ENCODE results near the gene SIM1.
"Not testable (repeated sequence)": the region's sequence is repeated elsewhere in the genome, so short reads cannot be mapped to it uniquely, and the experiment has no call there.

SIM1 gene

DNA sequence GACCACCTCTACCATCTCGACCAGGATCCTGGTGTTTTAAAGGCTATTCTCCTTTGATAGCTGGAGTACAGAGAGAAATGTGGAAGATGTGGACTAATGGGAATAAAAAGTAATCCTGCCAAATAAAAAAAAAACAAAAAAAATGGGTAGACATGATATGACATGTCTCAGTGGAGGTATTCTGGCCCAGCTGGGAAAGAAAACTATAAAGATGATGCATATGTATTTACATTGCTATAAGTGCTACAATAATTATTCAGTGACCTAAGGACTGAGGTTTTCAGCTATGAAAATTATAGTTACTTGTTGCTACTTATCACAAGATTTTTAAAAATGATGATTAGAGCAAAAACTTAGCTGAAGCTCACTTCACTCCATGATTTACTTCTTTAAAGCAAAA lies 101.1 kb downstream of the SIM1 start:
- DNase-seq (ENCODE audit: low spot score), result no peak
- TF ChIP-seq, protein P1, sequence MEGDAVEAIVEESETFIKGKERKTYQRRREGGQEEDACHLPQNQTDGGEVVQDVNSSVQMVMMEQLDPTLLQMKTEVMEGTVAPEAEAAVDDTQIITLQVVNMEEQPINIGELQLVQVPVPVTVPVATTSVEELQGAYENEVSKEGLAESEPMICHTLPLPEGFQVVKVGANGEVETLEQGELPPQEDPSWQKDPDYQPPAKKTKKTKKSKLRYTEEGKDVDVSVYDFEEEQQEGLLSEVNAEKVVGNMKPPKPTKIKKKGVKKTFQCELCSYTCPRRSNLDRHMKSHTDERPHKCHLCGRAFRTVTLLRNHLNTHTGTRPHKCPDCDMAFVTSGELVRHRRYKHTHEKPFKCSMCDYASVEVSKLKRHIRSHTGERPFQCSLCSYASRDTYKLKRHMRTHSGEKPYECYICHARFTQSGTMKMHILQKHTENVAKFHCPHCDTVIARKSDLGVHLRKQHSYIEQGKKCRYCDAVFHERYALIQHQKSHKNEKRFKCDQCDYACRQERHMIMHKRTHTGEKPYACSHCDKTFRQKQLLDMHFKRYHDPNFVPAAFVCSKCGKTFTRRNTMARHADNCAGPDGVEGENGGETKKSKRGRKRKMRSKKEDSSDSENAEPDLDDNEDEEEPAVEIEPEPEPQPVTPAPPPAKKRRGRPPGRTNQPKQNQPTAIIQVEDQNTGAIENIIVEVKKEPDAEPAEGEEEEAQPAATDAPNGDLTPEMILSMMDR (IDR thresholded peaks at IDR 0.05; ENCODE audit: extremely low read depth, missing control alignments), result no peak

DNA sequence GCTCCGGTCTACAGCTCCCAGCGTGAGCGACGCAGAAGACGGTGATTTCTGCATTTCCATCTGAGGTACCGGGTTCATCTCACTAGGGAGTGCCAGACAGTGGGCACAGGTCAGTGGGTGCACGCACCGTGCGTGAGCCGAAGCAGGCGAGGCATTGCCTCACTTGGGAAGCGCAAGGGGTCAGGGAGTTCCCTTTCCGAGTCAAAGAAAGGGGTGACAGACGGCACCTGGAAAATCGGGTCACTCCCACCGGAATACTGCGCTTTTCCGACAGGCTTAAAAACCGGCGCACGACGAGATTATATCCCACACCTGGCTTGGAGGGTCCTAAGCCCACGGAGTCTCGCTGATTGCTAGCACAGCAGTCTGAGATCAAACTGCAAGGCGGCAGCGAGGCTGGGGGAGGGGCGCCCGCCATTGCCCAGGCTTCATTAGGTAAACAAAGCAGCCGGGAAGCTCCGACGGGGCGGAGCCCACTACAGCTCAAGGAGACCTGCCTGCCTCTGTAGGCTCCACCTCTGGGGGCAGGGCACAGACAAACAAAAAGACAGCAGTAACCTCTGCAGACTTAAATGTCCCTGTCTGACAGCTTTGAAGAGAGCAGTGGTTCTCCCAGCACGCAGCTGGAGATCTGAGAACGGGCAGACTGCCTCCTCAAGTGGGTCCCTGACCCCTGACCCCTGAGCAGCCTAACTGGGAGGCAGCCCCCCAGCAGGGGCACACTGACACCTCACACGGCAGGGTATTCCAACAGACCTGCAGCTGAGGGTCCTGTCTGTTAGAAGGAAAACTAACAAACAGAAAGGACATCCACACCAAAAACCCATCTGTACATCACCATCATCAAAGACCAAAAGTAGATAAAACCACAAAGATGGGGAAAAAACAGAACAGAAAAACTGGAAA lies 109.7 kb downstream of the SIM1 start:
- DNase-seq (ENCODE audit: low spot score), result not testable (repeated sequence)

DNA sequence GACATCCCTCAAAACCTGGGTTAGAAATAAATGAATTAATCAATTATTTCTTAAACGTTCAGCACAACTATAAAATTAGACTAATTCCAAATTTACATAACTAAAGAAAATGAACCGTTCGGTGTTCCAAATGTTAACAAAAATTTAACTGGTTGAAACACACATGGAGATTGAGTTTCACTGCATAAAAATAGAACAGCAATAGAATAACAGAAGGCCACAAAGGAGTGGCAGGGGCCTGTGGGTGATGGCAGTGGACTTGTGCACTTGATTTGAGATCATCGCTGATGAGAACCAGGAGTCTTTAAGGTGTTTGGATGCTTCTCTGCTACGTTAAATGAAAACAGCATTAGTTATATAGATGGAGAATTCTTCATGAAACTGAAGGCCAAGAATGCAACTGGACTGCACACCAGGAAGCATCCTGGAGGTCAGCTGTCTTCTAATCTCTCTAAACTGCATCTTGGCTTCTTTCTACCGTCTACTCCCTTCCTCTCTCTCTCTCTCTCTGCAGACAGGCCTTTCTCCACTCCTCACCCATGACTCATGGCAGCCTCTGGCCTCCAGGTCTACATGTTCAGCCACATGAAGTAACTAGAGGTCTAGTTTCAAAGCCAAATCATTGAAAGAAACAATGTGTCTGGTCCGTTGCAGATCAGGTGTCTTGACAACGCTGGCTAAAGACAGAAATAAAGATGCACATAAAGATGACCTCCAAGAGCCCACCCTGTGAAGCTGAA lies 111.3 kb downstream of the SIM1 start:
- DNase-seq (ENCODE audit: low spot score), result no peak
- TF ChIP-seq, protein P1 (IDR thresholded peaks at IDR 0.05; ENCODE audit: extremely low read depth, missing control alignments), result no peak

- DNase-seq (ENCODE audit: low spot score), result no peak
- TF ChIP-seq, protein P1 (IDR thresholded peaks at IDR 0.05; ENCODE audit: extremely low read depth, missing control alignments), result no peak
Observed at GRCh38 chr6:100350139-100350538, 114.6 kb downstream of the SIM1 start.

DNA sequence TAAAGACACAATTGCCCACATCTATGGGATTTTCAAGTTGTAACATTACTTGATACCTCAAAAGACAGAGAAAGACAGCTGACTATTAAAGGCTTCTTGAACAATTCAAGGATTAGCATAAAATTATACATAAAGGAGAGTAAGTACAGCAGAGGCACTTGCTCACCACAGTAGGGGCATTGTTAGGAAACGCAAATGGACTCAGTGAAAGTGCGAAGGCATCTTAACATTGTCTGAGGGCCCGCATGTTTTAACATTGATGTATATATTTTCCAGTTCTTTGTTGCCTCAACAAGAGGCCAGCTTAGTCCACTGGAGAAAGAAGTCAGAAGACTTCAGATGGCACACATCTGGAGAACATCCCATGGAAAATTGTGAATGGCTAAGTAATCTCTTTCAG lies 115.4 kb downstream of the SIM1 start:
- TF ChIP-seq, protein P1 (IDR thresholded peaks at IDR 0.05; ENCODE audit: extremely low read depth, missing control alignments), result no peak
- no peak for DNase-seq (ENCODE audit: low spot score)

DNA sequence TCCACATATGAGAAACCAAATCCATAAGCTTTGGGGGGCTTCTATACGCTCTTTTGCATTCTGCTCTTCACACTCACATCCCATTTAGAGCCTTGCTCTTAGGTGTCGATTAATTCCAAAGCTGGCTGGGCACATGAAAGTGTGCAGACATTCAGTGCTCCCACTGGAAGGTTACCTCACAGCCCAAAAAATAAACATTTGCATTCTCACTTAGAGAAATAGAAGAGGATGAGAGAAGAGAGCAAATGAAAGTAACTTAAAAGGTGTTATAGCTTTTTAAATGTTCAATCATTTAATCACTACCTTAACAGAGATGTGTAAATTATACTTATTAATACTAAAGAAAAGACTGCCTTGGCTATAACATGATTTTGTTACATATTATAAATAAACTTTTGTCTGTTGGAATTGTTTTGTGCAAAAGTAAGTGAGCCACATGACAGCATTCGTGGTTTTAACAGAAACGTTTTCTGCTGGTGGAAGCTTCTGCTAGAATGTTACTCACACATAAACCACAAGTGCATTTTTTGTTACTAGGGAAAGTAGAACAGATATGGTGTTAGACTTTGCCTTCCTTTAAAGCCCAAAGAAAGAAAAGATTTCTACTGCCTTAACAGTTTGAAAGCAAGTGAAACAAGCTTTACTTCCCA lies 116.7 kb downstream of the SIM1 start:
- TF ChIP-seq, protein P1 (IDR thresholded peaks at IDR 0.05; ENCODE audit: extremely low read depth, missing control alignments), result no peak
- DNase-seq (ENCODE audit: low spot score), result no peak

- no peak for DNase-seq (ENCODE audit: low spot score)
- TF ChIP-seq, protein P1 (IDR thresholded peaks at IDR 0.05; ENCODE audit: extremely low read depth, missing control alignments), result no peak
Observed at GRCh38 chr6:100346828-100347227, 117.9 kb downstream of the SIM1 start.

Data from GM20000 (cell line).